NK-92 (cell line): ENCODE data around the gene GTSF1L.
"Not testable (repeated sequence)": the region's sequence is repeated elsewhere in the genome, so short reads cannot be mapped to it uniquely, and the experiment has no call there.

Experiments
- DNase-seq: peaks from one replicate; lab custom pipeline; 2025; ENCODE audit not compliant: unreplicated experiment; lab: John Stamatoyannopoulos, UW

GTSF1L gene

DNA sequence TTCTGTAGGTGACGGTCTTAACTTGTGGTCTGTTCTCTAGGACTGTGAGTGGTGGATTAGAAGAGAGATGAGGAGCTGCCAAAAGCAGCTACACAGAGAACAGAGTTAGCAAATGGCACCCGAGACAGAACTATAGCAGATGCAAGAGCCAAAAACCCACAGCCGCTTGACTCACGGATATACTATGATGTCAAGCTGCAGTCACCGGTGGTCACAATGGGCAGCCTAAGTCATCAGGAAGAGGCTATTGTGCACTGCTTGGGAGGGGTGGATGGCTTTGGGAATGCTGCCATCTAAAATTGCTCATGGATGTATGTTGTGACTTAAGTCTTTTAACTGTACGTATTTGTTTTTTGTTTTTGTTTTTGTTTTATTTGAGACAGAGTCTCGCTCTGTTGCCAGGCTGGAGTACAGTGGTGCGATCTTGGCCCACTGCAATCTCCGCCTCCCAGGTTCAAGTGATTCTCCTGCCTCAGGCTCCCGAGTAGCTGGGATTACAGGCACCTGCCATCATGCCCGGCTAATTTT lies at the start of gene GTSF1L:
TSS of gene GTSF1L (minus strand) at position 192 of the 528 bp plus-strand sequence. CDS start 308 bp downstream, outside the sequence.
- DNase-seq: no peak

- DNase-seq: no peak
Observed at GRCh38 chr20:43774754-43775153, 48.0 kb upstream of the GTSF1L start.

GRCh38 chr20:43771503-43772190 lies 44.8 kb upstream of the GTSF1L start:
- no peak for DNase-seq

DNA sequence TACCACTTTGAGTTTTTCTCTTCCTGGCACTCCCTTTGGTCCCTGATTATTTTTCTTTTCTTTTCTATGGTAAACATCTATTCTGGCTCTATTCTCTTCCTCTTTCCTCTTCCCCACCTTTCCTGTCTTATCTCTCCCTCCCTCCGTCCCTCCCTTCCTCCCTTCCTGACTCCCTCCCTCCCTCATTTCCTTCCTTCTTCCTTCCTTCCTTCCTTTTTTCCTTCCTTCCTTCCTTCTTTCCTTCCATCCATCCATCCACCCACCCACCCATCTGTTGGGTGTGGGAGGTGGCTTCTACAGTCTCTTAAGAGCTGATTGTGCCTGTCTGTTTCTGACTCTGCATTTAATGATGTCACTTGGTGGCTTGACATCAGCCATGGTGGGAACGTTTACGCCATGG lies 43.5 kb upstream of the GTSF1L start:
- DNase-seq: no peak

DNA sequence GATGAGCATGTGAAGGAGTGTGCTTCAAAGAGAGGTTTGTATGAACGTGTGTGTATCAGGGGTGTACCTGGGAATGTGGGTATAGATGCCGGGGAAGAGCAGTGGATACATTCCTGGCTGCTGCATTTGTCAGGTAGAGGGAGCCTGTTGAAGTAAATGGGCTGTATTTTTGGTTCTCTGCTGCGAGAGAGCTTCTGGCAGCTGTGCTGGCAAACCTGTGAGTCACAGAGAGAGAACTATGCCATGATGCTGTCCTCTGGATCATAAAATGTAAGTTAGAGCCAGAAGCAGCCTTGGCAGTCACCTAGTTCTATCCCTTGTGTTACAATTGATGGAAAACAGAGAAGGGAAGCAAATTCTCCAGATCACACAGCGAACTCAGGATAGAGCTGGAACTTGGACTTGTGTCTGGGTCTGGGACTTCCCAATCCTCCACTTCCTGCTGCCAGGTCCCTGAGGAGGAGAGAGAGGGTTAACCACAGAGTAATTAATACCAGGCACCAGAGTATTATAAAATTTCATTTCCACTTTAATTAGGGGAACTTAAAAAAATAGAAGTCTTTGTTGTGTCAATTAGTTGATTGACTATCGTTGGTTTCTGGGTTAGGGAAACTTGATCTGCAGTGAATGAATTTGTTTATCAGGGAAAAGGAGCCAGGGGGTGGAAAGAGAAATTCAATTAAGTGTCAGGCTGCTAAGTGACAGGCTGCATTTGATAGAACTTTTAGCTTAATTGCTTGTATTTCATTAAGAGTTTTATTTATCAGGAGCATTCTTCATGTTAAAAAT lies 41.1 kb upstream of the GTSF1L start:
- no peak for DNase-seq

DNA sequence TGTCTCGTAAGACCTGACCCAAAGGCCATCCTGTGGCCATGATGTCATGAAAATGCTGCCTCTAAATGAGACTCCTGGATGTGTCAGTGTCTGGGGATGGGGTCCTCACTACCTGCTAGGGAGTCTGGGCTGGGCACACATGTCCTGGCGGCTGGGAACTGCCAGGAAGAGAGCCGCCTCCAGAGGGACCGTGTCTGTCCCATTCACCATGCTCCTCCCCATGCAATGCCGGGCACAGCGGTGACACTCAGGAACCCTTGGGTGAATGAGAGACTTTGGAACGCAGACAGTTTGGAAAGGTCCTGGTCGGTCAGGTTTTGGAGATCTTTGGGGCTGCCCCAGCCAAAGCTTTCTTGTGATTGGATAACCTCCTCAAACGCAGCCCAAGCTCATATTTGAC lies 40.1 kb upstream of the GTSF1L start:
- no peak for DNase-seq

- DNase-seq: no peak
Observed at GRCh38 chr20:43766385-43766784, 39.6 kb upstream of the GTSF1L start.

DNA sequence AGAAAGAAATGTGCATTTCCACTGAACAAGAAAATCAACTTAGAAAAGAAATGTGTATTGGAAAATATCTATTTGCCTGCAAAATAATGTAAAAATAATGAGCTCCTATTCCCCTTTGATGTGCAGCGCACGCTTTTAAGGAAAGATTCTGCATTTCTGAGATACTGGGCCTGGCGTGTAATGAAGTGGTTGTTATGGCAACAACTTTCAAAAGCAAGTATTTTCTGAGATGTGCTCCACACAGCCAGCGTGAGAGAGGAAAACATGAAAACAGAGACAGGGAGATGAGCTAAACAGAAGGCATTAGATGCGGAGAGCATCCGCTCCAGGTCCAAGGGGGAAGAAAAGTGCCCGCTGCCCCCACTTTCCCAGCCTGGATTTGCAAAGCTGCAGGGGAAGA lies 39.1 kb upstream of the GTSF1L start:
- no peak for DNase-seq

- DNase-seq: no peak
Observed at GRCh38 chr20:43762911-43763310, 36.1 kb upstream of the GTSF1L start.

- DNase-seq: no peak
Observed at GRCh38 chr20:43761386-43762340, 34.9 kb upstream of the GTSF1L start.

DNA sequence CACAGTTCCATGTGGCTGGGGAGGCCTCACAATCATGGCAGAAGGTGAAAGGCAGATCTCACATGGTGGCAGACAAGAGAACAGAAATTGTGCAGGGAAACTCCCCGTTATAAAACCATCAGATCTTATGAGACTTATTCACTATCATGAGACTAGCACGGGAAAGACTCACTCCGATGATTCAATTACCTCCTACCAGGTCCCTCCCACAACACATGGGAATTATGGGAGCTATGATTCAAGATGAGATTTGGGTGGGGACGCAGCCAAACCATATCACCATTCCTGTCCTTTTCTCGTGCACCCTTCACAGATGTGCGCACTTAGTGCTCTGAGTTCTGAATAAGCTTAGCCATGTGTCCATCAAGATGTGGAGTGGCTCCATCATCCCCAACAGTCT lies 31.1 kb upstream of the GTSF1L start:
- not testable (repeated sequence) for DNase-seq

DNA sequence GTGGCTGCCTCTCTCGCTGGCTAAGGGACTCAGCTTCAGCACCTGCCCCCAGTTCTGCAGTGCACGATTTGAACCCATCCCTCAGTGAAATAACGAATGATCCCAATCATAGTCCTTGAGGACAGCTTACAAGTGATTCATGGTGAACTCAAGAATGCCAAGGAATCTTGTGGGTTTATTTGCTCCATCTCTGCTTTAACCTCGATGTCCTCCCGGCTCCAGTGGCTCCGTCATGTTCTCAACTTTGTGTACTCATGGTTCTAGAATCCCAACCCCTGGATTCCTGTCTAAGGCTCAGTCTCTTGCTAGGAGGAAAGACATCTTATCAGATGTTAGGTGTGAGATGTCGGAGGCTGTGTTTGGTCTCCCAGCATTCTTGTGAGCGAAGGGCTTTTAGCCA lies 29.0 kb upstream of the GTSF1L start:
- no peak for DNase-seq

GRCh38 chr20:43755390-43755789 lies 28.6 kb upstream of the GTSF1L start:
- DNase-seq: no peak

- no peak for DNase-seq
Observed at GRCh38 chr20:43752561-43753301, 25.9 kb upstream of the GTSF1L start.

GRCh38 chr20:43752051-43752360 lies 25.2 kb upstream of the GTSF1L start:
- DNase-seq: no peak

DNA sequence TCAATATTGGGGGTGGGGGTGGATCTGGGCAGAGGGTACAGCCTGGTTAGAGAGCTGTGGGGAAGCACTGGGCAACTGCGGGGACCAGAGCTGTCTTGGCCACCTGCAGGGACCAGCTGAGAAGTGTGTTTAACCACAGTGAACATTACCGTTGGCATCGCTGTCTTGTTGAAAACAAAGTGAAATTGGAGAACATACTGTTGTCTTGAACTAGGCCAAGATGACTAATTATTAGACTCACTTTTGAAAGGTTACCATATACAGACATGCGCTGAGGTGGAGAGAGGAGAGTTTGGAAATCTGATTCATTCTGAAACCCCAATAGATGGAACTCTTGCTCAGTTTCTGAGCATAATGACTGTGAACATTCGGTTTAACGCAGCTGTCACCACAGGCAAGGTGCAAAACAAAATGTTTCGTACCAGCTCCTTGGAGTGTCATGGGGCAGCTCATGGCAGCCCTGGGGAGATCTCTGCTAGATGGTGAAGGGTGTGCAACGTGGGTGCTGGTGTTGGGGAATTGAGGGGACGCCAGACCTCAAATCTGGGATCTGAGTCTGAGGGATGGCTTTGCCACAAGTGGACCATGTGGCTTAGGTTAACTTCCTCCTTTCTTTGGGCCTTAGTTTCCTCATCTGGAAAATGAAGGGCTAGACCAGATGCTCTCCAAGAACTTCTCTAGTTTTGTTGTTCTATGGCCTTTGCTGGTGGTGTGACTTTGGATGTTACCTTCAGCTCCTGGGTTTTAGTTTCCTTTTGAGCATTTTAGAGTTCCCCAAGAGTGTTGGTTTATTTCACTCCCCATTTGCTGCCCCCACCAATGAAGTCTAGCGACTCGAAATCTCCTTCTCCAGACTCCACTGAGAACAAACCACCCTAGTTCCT lies 24.6 kb upstream of the GTSF1L start:
- no peak for DNase-seq

GRCh38 chr20:43750774-43751166 lies 24.0 kb upstream of the GTSF1L start:
- DNase-seq: no peak

- DNase-seq: no peak
Observed at GRCh38 chr20:43749734-43750294, 23.0 kb upstream of the GTSF1L start.

DNA sequence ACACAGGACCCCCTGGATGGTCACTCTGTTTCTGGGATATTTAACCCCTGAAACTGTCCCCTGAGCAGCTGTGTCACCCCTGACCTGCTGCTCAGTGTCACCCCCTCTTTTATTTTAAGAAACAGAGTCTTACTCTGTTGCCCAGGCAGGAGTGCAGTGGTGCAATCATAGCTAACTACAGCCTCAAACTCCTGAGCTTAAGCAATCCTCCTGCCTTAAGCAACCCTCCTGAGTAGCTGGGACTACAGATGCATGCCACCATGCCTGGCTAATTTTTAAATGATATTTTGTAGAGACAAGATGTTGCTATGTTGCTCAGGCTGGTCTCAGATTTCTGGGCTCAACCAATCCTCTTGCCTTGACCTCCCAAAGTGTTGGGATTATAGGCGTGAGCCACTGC lies 21.5 kb upstream of the GTSF1L start:
- DNase-seq: no peak
